GM15510 (cell line): ENCODE data around the gene VWA8.

Source experiments
- POLR2A ChIP-seq: IDR thresholded peaks from 3 replicates; pipeline ENCODE4 v1.6.1; 2011; ENCODE audit warnings: borderline replicate concordance; ENCODE audit not compliant: insufficient read length; ENCODE audit errors: extremely low read depth

The VWA8 gene

DNA sequence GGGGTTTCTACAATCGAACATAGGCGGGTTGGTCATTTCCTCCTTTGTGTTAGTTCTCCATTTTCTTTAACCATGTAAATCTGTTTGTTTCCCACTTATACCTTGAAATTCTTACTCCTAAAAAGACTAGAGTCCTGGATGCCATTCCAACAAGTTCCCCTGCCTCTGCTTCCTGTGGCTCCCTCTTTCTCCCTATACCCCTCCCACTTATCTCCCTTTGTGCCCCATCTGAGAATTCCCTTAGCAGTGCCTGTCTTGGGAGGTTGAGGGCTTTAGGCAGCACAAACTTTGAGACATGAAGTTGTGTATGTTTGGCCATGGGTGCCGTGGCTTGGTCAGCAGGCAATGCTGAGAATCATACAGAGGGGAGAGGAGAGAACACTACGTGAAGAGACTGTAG lies 327.1 kb downstream of the VWA8 start:
- no peak for TF ChIP-seq POLR2A

DNA sequence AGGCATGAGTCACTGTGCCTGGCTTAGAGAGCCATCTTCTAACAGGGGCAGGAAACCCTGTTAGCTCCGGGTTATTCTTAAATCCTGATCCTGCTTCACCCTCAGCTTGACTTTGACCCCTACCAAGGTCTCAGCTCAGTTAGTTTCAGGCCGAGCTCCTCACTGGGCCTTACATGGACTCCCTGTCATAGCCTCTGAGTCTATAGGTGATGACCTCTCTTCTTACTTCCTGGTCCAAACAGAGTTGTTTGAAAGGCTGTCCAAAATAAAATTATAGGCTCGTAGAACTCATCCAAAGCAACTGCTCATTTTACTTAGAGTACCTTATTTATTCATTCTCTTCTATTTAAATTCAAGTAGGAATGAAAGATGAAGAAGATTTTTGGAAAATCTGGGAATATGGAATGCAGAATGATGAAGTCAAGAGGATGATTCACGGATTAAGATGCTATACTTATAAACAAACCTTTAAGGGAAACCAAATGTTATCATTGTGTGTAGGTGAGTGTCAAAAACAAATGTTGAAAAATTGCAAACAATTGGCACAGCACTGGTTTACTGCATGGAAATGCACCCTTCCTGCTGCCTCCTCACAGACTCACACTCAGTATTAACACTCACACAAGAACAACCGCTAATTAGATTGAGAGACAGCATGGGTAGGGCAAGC lies 329.5 kb downstream of the VWA8 start:
- TF ChIP-seq POLR2A = no peak

DNA sequence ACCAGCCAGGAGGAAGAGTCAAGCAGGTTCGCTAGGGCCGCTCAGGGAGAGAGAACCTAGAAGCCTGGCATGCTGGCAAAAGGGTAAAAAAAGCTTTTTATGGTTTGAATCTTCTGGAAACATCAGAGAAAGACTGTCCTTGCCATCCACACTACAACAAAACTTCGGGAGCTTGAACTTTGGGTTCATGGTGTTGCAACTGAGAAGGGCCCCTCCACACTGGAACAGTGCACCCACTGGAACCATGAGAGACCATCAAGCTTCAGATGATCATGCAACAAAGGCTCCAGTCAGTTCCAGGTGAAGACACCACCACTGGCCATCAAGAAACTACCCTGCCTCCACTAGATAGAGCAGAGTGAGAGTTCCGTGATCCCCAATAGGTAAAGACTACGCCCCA lies 333.5 kb downstream of the VWA8 start:
- no peak for TF ChIP-seq POLR2A

DNA sequence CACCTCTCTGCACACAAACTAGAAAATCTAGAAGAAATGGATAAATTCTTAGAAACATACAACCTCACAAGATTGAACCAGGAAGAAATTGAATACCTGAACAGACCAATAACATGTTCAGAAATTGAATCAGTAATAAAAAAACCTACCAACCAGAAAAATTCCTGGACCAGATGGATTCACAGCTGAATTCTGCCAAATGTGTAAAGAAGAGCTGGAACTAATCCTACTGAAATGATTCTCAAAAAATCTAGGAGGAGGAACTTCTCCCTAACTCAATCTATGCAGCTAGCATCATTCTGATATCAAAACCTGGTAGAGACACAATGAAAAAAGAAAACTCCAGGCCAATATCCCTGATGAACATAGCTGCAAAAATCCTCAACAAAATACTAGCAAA lies 336.9 kb downstream of the VWA8 start:
- no peak for TF ChIP-seq POLR2A

DNA sequence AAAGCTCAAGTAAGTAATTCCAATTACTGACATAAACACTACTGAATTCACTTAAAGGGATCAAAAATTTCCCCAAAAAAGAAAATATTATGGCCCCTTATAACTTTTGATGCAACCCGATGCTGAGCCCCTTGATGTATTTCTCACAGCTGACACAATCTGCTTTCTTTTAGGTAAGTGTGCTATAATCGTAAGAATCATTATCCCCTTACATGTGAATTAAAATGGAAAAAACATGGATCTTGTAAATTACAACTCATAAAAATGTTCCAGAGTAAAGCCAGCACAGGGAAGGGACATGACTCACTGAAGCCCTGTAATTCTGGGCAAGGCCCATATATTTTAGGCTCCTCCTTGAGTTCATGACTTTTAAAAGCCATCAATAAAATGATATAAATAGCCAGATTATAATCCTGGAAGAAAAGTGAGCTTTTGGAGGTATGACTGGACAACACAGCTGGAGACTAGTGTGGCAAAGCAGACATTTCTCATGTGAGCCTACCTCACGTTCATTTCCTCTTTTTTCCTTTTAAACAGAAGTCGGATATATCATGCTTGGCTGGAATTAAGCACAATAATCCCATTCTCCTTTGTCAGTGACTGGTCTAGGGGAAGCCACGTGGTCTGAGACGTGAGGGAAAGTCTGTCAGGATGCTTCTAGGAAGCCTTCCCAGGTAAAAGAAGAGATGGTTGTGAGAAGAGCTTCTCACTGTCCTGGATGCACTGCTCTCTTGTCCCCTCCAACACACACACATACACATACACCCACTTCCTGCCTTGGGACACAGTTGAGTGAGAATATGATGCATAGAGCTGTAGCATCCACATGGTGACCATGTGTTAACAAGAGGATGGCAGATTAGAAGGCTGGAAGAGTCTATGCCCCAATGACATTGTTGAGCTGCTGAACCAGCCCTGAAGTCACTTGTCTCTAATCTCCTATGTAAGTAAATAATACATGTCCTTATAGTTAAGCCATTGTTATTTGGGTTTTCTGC lies 338.2 kb downstream of the VWA8 start:
- TF ChIP-seq POLR2A = no peak

DNA sequence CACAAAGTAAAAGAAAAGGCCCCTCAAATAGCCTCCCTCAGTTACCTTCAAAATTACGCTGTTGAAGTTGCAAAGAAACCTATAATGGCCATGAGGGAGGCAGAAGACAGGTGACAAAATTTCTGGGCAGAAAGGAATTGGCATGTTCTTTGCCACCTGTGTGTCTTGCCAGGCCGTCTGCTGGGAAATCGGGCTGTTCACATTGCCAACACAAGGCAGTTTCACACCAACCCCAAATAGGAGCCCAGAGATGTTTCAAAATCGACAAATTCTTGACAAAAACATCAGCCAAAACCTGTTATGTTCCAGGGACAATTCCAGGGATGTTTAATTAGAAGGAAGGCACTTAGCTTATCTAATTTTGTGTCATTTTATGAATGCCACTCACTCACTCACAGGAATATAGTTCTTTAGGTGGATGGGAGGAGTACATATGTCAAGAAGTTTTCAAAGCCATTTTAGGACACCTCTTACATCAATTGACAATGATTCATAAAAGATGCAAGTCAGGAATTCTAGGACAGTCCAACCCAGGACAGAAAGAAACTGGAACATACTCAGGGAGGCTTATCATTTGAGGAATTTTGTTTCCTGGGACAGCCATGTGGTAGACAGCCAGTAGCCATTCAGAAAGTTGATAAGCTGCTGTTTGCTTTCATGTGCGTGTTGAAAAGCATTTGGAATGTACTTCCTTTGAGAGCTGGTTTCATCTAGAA lies 339.0 kb downstream of the VWA8 start:
- no peak for TF ChIP-seq POLR2A

DNA sequence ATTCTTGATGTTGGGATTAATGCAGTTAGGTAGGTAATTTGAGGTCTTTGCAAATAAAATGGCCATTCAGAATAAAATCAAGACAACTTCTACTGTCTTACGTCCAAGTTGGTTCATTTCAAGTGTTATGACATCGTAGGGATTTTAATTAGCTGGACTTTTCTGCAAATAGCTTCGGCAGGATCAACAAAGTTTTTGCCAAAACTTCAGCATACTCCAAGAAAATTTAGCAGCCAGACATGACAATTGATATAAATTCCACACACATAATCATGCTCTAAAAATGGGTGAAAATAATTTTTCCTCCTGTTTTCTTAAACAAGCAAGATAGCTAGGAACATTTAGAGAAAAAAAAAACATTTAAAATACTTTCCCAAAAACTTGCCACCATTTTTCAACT lies 344.8 kb downstream of the VWA8 start:
- TF ChIP-seq POLR2A = no peak

DNA sequence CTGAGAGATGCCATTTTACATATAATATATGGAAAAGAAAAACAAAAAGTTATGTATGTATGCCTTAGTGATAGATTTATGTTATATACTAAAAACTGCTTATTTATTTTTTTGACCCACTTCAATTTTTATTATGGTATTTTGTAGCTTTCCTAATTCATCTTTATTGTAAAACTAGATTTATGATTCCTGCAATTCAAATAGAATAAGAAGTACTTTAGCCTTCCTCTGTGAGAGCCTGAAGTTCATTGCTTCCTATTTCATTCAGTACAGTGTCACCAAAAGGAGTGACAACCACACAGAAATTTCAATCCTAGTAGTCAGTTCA lies 345.4 kb downstream of the VWA8 start:
- no peak for TF ChIP-seq POLR2A

DNA sequence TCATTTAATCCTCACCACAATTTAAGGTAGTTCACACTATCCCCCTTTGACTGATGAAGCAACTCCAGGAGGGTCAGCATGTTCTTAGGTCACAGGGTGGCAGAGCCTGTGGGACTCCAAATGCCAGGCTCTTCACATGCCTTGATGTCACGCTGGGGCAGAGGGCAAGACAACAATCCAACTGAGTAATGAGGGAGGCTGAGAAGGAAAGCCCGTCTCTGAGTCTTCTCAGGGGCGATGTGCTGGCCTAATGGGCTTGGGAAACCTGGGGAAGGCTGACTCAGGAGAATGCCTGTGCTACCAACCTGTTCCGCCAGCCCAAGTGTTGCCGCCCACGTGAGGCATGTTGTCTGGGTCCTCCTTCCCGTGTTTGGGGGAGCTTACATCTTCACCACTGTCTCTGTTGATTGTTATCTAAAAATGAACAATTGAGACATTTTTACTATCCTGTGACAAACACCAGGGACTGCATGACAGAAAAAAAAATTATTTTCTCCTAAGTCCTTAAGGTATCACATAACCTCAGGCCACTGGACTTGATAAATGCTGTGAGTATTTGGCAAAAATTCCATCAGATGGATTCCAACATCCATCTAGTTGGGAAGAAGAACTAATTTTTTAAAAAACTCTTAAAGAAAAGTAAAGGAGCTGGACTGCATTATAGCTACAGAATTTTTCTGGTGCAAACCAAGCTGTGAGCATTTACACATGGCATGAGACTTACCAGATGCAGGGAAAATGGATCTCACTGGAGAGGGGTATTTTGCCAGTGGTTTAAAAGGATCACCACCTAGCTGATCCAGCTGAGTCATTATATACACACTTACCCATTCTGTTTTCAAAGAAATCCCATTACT lies 346.0 kb downstream of the VWA8 start:
- TF ChIP-seq POLR2A = no peak

DNA sequence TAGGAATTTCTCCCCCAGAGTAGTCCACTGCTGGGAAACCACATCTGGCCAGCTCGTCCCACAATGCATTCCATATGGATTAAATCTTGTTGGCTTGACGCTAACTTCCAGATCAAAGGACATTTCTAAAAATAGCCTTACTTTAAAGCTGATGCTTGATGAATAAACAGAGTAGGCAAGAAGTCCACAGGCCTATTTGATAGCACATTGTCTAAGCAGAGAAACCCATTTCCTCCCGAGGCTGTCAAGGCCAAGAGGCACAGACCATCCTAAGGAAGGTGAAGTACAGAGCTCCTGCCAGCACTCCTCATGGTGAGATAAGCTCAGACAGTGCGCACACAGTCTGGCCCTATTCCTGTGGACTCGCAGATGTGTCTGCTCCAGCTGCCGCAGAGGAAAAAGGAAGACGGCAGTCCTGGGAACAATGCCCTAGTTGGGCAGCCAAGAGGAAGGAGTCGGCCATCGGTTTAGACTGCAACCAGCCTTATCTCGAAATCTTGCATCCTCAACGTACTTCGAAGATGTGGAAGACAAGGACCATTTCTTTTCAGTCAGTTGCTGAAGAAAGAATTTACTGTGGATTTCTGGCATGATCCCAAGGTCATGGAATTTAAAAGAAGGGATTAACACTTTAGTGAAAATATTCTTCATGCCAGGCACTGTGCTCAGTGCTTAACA lies 346.8 kb downstream of the VWA8 start:
- no peak for TF ChIP-seq POLR2A

DNA sequence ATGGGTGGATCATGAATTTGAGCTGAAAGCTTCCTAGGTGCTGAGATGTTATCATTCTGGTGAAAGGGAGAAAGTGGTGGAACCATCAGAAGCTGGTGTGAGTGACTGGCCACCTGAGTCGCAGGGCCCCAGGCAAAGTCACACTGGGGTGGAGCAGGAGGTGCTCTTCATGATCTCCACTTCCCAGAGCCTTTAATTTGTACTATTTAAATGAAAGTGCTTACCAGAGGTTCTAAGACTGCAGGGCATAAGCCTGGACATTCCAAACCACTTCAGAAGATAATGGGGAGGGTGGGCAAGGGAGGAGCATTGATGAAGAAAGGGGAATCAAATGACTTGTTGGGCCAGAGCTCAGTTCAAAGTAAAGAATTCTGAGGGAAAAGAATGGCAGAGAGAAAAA lies 347.4 kb downstream of the VWA8 start:
- TF ChIP-seq POLR2A = no peak

DNA sequence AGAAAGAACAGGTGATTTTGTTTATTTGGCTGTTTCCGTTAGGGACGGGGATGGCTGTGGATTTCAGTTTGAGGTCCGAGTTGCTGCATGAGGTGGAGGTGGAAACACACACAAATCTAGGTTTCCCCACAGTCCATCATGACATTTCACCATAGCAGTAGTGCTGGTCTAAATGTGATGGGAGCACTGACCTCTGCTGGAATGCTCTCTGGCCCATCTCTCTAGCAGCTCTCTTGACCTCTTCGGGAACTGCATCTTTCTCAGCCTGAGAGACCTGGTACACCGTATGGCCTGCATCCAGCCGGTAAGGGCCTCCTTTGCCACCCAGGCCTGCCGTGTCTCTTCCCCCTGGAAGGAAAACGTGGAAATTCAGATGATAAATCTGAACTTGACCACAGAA lies 349.5 kb downstream of the VWA8 start:
- no peak for TF ChIP-seq POLR2A

DNA sequence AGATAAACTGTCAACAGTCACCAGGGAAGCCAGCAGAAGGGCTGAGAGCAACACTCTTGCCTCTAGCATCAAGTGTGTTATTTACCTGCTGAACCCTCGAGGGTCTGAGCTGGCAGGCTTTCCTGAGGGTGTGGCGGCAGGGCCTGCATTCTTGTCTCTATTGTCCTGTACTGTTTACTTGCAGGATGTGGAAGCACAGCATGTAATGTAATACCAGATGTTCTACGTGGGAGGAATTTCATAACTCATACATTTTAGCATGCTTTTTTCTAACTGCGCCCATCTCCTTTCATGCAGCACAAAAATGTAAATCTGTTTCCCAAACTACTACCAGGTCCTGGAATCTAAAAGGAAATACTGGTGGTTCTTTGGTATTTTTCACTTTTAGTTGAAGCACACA lies 350.5 kb downstream of the VWA8 start:
- no peak for TF ChIP-seq POLR2A

DNA sequence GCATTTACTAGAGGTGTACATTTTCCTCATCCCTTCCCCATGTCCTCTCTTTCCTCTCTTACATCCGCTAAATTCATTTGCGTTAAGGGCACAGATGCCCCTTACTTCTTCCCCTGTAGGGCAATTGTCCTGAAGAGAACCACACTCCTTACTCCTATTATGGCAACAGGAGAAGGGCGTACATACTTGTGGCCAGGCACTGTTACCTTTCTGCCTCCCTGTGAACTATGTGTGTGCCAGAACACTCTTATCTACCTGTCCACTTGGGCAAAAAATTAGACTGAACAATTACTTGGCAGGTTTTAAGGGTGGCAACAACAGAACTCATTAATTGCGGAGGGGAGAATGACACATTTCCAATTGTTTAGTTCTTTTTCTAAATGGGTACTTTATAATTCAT lies 351.1 kb downstream of the VWA8 start:
- TF ChIP-seq POLR2A = no peak
